ENCODE measurements around the gene GFY.

DNA sequence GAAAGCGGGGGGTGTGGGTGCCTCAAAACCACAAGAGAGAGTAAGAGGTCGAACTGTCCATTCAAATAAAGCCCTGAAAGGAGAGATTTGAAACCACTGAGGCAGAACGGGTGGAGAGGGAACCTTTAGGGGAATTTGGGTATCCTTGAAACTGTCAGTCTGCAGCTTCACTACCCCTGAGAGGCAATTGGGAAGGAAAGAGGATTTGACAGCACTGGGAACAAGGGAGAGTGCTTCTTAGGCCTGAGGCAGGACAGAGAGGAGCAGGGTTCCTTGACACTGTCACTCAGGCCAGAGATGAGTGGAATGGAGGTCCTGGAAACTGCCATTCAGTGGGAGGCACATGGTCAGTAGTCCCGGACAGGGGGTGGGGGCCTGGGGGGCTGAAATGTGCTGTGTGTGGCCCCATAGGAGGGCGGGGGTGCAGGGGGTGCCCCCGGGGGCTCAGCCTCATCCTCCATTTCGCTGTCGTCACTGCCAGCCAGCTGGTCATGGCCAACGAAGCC lies 5.0 kb downstream of the GFY start:
- TF ChIP-seq POLR2A (IDR thresholded peaks at IDR 0.05) = no peak
- no peak for TF ChIP-seq CTCF (IDR thresholded peaks at IDR 0.05)
